Osteocyte (in vitro differentiated cells): ENCODE measurements around the gene SALL3. TPM values are rescaled to one million over a fixed set of nuclear protein-coding genes. Genes with fewer than 3 reads are reported as not detected.

ENCODE experiments used
- DNase-seq: peaks from one replicate; pipeline ENCODE4 v3.0.0; 2021; ENCODE audit warnings: mixed read lengths; ENCODE audit not compliant: unreplicated experiment; ENCODE audit errors: extremely low spot score
- H3K27ac Mint-ChIP-seq: one replicate; pipeline ENCODE4 v1.8.0; 2021; ENCODE audit warnings: mild to moderate bottlenecking, mixed read lengths; ENCODE audit not compliant: unreplicated experiment
- H3K27me3 Mint-ChIP-seq: one replicate; pipeline ENCODE4 v1.8.0; 2021; ENCODE audit warnings: mixed read lengths; ENCODE audit not compliant: unreplicated experiment
- H3K36me3 Mint-ChIP-seq: one replicate; pipeline ENCODE4 v1.8.0; 2021; ENCODE audit warnings: mixed read lengths; ENCODE audit not compliant: unreplicated experiment
- H3K4me1 Mint-ChIP-seq: one replicate; pipeline ENCODE4 v1.8.0; 2021; ENCODE audit warnings: mixed read lengths; ENCODE audit not compliant: unreplicated experiment
- H3K4me3 Mint-ChIP-seq: one replicate; pipeline ENCODE4 v1.8.0; 2021; ENCODE audit warnings: mild to moderate bottlenecking, moderate library complexity, mixed read lengths; ENCODE audit not compliant: unreplicated experiment
- H3K9me3 Mint-ChIP-seq: one replicate; pipeline ENCODE4 v1.8.0; 2021; ENCODE audit warnings: mixed read lengths; ENCODE audit not compliant: unreplicated experiment
- CTCF ChIP-seq: fragments of 200-600 bp; sonication (generic); IDR thresholded peaks from 2 replicates; pipeline ENCODE4 v1.5.0; 2021; ENCODE audit warnings: antibody characterized with exemption, mild to moderate bottlenecking, moderate library complexity
- total RNA-seq: library from RNA; stranded (reverse); gene quantifications from 2 replicates; pipeline ENCODE4 v1.2.1, GENCODE V29; 2021

Gene SALL3
- total RNA-seq, 1 donor from 2014 or later = not detected

GRCh38 chr18:78993014-78993926, 13.7 kb downstream of the SALL3 start:
- DNase-seq = no peak
- Mint-ChIP-seq H3K27me3 (peaks cover 22% of the 10 kb centered on the region), H3K27ac (no peak overlapping the region), H3K4me1 (no peaks in the 10 kb centered on the region), H3K36me3 (no peaks in the 10 kb centered on the region), H3K4me3 (no peak overlapping the region), H3K9me3 (no peaks in the 10 kb centered on the region)
- TF ChIP-seq CTCF = no peak

DNA sequence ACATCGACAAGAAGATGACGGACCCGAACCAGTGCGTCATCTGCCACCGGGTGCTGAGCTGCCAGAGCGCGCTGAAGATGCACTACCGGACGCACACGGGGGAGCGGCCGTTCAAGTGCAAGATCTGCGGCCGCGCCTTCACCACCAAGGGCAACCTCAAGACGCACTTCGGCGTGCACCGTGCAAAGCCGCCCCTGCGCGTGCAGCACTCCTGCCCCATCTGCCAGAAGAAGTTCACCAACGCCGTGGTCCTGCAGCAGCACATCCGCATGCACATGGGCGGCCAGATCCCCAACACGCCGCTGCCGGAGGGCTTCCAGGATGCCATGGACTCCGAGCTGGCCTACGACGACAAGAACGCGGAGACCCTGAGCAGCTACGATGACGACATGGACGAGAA, 14.4 kb downstream of the SALL3 start:
- no peaks in the 10 kb centered on the region for H3K4me1 Mint-ChIP-seq
- peaks cover 22% of the 10 kb centered on the region for H3K27me3 Mint-ChIP-seq
- H3K36me3 Mint-ChIP-seq = no peaks in the 10 kb centered on the region
- no peak overlapping the region for H3K27ac Mint-ChIP-seq
- DNase-seq = no peak
- no peak for TF ChIP-seq CTCF
- H3K9me3 Mint-ChIP-seq = no peaks in the 10 kb centered on the region
- no peak overlapping the region for H3K4me3 Mint-ChIP-seq

GRCh38 chr18:78994531-78994930, 14.9 kb downstream of the SALL3 start:
- H3K4me1 Mint-ChIP-seq = no peaks in the 10 kb centered on the region
- no peak for TF ChIP-seq CTCF
- H3K27ac Mint-ChIP-seq = no peak overlapping the region
- H3K36me3 Mint-ChIP-seq = no peaks in the 10 kb centered on the region
- no peak overlapping the region for H3K4me3 Mint-ChIP-seq
- peaks cover 25% of the 10 kb centered on the region for H3K27me3 Mint-ChIP-seq
- no peak for DNase-seq
- H3K9me3 Mint-ChIP-seq = no peaks in the 10 kb centered on the region

GRCh38 chr18:78994977-78995582, 15.5 kb downstream of the SALL3 start:
- Mint-ChIP-seq H3K36me3 (no peaks in the 10 kb centered on the region), H3K9me3 (no peaks in the 10 kb centered on the region), H3K27me3 (peaks cover 24% of the 10 kb centered on the region), H3K4me1 (no peaks in the 10 kb centered on the region), H3K27ac (no peak overlapping the region), H3K4me3 (no peak overlapping the region)
- peak; percentile 80 for DNase-seq
- TF ChIP-seq CTCF = no peak

GRCh38 chr18:78995740-78996395, 16.2 kb downstream of the SALL3 start:
- no peaks in the 10 kb centered on the region for H3K36me3 Mint-ChIP-seq

More at GRCh38 chr18:78995740-78996395, 16.2 kb downstream of the SALL3 start:
- Mint-ChIP-seq H3K4me1 (no peaks in the 10 kb centered on the region), H3K27ac (no peak overlapping the region), H3K27me3 (peaks cover 16% of the 10 kb centered on the region), H3K9me3 (no peaks in the 10 kb centered on the region), H3K4me3 (no peak overlapping the region)
- peak; percentile 79 for DNase-seq
- TF ChIP-seq CTCF = no peak
